Measurements from ENCODE around the gene R3HCC1L.

The R3HCC1L gene

DNA sequence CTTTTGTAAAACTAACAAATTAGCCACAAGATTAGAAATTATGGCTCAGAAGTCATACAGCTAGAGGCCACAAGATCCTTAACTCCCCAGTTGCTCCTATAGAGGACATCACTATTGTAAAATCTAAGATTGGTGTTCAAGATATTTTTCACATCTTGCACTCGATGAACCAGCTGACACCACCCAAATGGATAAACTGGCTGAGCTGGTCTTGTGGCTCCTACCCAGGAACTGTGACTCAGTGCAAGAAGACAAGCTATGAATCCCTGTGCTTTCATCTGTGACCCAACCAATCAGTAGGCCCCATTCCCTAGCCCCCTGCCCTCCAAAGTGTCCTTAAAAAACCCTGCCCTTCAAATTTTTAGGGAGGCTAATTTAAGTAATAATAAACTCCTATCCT, 27.9 kb upstream of the R3HCC1L start:
- TF ChIP-seq, protein P1, sequence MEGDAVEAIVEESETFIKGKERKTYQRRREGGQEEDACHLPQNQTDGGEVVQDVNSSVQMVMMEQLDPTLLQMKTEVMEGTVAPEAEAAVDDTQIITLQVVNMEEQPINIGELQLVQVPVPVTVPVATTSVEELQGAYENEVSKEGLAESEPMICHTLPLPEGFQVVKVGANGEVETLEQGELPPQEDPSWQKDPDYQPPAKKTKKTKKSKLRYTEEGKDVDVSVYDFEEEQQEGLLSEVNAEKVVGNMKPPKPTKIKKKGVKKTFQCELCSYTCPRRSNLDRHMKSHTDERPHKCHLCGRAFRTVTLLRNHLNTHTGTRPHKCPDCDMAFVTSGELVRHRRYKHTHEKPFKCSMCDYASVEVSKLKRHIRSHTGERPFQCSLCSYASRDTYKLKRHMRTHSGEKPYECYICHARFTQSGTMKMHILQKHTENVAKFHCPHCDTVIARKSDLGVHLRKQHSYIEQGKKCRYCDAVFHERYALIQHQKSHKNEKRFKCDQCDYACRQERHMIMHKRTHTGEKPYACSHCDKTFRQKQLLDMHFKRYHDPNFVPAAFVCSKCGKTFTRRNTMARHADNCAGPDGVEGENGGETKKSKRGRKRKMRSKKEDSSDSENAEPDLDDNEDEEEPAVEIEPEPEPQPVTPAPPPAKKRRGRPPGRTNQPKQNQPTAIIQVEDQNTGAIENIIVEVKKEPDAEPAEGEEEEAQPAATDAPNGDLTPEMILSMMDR (IDR thresholded peaks at IDR 0.05; ENCODE audit: borderline replicate concordance, insufficient read depth, low read depth, low read length), result no peak
- H3K4me3 ChIP-seq (ENCODE audit: low read depth, low read length), result no peak overlapping the region

DNA sequence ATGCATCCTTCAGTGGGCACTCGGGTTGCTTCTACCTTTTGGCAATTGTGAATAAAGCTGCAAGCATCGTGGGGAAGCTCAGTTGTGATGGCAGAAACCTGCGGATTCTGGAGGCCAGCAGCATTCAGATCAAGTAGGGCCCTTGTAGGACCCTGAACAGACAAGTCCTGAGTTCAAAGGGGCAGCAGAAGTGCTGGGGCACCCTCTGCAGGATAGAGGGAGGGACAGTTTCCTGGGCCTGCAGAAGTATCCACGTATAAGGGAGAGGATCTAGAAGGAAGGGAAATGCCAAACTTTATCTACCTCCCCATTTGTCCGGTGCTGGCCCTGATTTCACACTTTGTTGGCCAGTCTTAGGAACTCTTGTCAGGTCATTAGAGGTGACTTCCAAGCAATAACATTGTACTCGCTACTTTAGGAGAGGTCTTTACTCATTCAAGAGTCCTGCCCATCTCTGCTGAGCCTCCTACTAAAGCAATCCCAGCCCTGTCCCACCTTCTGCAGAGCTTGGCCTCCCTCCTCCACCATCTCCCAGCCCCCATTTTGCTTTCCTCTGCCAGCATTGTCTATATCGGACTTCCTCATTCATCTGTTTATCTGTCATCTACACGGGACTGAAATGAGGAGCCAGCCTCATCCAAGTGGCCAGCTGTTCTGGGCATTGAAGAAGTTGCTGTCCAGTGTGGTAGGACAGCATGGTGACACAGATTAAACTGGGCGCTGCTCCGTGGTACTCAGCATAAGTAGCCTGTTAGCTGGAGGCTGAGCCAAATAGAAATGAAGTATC, 26.6 kb upstream of the R3HCC1L start:
- TF ChIP-seq, protein P1 (IDR thresholded peaks at IDR 0.05; ENCODE audit: borderline replicate concordance, insufficient read depth, low read depth, low read length), result no peak
- H3K4me3 ChIP-seq (ENCODE audit: low read depth, low read length), result no peak overlapping the region

DNA sequence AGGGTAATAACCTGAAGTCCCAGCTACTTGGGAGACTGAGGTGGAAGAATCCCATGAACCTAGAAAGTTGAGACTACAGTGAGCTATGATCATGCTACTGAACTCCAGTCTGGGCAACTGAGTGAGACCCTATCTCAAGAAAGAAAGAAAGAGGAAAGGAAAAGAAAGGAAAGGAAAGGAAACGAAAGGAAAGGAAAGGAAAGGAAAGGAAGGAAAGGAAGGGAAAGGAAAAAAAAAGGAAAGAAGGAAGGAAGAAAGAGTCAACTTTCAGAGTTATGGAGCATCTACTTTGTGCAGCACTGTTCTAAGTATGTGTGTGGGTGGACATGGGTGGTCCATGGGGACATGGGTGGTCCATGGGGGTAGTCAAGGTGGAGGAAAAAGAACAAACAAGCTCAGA, 24.1 kb upstream of the R3HCC1L start:
- TF ChIP-seq, protein P1 (IDR thresholded peaks at IDR 0.05; ENCODE audit: borderline replicate concordance, insufficient read depth, low read depth, low read length), result no peak
- H3K4me3 ChIP-seq (ENCODE audit: low read depth, low read length), result no peak overlapping the region

DNA sequence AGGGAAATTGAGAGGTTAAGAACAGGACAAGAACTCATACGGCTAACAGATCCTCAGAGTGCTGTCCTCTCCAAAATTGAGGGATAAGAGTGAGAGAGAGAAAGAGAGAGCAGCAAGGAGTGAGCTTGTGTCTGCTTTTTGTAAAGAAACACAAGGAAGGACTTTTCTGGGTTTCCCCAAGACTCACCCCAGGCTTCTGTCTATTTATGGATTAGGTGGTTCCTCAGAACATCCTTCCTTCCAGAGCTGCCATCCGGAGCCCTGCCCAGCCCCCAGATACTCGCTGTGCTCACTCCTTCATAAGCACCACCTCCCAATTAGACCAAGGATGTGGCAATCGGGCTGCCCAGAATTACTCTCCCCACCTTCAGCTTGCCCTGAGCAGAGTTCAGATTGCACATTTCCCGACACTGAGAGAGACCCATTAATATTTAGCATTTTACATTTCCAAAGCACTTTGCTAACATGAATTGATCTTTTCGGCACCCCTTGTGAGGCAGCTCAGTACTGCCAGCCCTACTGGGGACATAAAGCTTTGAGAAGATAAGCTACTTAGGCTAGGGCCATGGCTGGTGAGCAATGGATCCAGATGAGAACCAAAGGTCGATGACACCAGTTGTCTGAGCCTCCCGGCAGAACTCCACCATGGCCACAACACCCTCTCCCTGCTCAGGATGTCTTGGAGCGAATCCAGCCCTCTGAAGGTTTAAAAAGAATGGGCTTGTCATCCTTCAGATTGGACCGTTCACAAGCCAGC, 19.2 kb upstream of the R3HCC1L start:
- H3K4me3 ChIP-seq (ENCODE audit: low read depth, low read length), result no peak overlapping the region
- TF ChIP-seq, protein P1 (IDR thresholded peaks at IDR 0.05; ENCODE audit: borderline replicate concordance, insufficient read depth, low read depth, low read length), result no peak

DNA sequence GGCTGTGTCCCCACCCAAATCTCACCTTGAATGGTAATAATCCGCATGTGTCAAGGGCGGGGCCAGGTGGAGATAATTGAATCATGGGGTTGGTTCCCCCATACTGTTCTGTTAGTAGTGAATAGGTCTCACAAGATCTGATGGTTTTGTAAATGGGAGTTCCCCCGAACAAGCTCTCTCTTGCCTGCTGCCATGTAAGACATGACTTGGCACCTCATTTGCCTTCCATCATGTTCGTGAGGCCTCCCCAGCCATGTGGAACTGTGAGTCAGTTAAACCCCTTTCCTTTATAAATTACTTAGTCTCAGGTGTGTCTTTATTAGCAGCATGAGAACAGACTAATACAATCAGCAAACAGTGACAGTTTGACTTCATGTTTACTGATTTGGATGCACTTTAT, 14.6 kb upstream of the R3HCC1L start:
- TF ChIP-seq, protein P1 (IDR thresholded peaks at IDR 0.05; ENCODE audit: borderline replicate concordance, insufficient read depth, low read depth, low read length), result no peak
- H3K4me3 ChIP-seq (ENCODE audit: low read depth, low read length), result no peak overlapping the region

DNA sequence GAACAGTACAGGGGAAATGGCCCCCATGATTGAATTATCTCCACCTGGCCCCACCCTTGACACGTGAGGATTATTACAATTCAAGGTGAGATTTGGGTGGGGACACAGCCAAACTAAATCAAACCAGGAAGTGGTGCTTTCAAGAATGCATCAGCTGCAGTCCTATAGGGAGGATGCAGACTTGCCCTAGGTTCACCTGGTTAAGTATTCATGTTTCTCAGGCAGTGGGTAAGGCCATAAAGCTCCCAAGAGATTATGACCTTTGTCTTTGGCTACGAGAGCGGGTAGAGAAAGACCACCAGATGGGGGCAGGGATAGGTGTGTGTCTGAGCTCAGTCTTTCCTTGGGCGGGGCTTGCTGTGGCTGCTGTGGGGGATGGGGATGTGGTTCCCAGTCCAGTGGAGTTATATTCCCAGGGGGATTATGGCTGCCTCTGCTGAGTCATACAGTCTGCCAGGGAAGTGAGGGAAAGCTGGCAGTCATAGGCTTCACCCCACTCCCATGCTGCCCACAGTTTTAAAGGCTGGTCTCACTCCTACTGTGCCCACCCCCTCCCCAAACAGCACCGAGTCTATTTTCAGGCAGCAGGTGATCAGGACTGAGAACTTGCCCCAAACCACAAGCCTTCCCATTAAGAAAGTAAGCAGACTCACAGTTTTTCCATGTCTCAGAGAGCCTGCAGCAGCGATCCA, 8.4 kb upstream of the R3HCC1L start:
- TF ChIP-seq, protein P1 (IDR thresholded peaks at IDR 0.05; ENCODE audit: borderline replicate concordance, insufficient read depth, low read depth, low read length), result no peak
- no peak overlapping the region for H3K4me3 ChIP-seq (ENCODE audit: low read depth, low read length)
